GM18526 (cell line): ENCODE measurements around the gene ANXA2R.

ENCODE experiments used
- POLR2A ChIP-seq: IDR thresholded peaks from 3 replicates; pipeline ENCODE4 v1.6.1; 2011; ENCODE audit not compliant: insufficient read length; ENCODE audit errors: extremely low read depth

ANXA2R gene

DNA sequence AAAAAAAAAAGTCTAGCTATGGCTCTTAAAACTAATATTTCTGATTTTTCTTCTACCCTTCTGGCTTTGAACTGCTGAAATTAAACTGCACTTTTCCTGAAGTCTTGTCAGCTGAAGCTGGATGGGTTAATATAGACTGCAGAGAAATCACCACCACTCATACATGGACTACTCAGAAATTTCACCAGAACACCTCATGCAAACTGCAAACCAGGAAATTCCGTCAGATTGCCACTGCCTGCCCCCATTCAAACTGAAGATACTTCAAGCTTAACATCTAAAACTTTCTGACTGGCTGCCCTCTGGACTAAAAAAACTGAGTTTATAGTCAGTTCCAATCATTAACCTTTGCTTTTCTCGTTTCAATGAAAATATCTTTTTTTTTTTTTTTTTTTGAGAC is 11.6 kb upstream of the ANXA2R start:
- TF ChIP-seq POLR2A = no peak

DNA sequence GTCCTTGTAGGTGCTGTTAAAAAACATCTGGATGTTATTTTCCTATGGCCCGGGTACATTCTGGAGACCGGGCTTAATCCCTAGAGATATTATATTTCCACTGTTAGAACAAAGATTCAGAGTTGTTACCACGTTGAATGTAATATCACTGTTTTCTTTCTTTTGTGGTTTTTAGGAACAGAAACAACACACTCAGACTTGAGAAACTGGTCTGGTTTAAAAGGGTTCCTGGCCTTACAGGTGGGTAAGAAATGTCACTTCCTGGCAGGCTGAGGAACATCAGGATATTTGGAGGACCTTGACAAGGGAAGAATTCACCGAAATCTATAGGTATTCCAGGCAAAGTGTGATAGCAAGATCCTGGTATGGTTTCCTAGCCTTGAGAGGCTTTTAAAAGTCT is 10.3 kb upstream of the ANXA2R start:
- no peak for TF ChIP-seq POLR2A

DNA sequence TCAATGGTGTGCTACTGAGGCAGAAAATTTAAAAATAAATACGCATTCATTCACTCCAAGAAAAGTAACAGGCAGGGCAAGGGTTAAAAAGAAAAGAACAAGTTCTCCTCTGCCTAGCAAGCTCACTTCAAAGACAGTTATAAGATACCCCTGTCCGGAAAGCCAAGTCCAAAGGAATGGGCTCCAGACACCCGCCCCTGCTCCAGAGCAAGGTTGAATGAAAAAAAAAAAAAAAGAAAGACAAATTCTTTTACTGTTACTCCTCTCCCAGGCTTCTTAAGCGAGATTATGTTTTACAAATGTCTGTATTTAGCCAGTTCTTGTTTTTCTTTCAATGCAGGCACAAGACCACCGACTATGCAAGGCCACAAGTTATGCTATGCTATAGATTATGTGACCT is 9.1 kb upstream of the ANXA2R start:
- TF ChIP-seq POLR2A = no peak

DNA sequence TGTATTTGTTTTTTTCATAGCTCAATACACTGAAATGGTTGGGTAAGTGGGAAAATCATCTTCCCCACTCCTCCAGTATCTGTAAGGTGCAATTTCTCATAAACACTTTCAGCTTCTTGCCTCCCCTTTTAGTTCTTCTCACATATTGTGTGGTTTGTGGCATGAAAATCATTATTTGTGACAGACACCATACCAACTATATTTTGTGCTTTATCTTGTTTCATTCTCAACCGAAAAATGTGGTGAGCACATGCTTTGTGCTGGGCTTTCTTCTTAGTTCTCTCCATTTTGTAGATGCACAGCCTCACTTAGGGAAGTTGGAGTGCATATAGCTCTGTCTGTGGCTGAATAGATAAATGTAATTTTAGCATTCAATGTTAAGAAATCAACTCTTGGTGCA is 6.4 kb upstream of the ANXA2R start:
- TF ChIP-seq POLR2A = no peak

DNA sequence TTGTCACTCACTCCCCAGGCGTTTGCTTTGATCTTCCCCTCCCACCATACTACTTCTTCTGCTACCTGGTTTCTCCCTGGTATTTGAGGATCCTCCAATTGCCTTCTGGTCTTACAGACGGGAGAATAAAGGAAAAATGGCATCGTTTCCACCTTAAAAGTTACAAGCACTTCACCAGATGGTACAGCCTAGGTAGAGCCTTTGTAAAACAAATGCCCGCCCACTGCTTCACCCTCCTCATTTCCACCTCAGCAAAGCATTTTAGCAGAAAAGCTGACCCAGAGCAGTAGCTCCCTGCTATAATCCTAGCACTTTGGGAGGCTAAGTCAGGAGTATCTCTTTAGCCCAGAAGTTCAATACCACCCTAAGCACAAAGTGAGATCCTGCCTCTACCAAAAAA is 5.1 kb upstream of the ANXA2R start:
- TF ChIP-seq POLR2A = no peak

DNA sequence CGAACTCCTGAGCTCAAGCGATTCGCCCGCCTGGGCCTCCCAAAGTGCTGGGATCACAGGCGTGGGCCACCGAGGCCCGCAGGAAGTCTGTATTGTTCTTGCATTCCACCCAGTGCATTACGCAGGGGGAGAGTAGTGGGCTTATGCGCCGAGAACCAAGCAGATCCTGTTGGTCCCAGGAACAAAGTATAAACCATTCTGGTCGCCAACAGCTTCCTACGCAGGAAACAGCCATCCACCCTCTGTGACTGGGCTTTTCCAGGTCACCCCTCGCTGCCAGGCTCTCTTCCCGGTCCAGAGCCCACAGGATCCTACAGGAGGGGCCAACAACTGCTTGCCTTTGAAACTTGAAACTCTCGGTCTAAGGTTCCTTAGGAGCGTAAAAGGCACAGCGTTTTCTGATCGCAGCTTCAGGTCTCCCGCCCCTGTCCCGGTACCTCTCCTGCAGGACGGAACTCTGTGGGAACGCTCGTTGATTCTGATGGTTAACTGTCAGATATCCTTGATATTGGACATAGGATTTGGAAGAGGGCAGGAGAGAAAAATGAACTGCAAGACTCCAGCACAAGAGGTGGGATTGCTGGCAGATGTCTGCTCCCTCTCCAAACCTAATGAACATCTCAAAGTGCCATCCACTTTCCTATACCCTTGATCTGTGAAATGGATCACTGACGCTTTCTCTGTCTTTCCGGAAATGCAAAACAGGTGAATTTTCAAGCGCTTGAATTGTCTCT is 4.2 kb upstream of the ANXA2R start:
- no peak for TF ChIP-seq POLR2A

DNA sequence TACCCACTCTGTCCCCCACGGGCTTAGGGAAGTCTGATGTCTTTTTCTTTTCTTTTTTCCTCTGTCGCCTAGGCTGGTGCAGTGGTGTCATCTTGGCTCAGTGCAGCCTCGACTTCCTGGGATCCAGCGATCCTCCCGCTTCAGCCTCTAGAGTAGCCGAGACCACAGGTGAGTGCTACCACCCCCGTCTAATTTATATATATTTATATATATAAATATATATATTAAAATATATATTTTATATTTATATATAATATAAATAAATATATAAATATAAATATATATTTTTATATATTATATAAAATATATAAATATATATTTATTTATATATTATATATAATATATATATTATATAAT is 3.3 kb upstream of the ANXA2R start:
- TF ChIP-seq POLR2A = no peak

DNA sequence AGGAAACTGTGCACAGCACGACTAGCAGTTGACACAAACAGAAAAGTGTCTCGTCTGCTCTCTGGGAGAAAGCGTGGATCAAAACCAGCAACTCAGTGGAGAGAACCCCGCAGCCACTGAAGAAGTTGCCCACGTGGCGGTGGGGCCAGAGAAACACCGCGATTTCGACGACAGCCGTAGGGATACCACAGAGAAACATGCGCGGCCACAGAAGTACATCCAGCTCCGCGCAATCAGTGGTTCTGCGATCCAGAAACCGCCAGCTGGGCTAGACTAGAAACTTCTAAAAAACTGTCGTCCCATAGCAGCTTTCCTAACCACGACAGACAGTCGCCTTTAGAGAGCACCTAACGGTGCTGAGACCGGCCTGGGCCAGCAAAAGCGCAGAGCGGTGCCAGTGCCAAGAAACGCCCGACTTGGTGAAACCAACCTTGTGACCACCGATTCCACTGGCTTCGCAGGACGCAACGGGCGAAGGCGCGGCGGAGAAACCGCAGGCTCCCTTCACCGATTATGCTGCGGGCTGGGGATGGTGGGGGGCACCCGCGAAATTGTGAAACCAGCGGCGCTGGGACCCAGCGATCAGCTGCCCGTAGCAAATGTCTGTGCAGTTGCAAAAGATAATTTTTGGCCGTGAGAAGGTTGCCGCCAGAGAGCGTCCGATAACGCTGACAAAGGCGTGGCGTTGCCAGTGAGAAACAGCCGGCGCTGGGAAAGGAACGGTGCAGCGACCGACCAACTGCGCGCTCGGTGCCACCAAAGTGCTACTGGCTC is 2.7 kb upstream of the ANXA2R start:
- no peak for TF ChIP-seq POLR2A

DNA sequence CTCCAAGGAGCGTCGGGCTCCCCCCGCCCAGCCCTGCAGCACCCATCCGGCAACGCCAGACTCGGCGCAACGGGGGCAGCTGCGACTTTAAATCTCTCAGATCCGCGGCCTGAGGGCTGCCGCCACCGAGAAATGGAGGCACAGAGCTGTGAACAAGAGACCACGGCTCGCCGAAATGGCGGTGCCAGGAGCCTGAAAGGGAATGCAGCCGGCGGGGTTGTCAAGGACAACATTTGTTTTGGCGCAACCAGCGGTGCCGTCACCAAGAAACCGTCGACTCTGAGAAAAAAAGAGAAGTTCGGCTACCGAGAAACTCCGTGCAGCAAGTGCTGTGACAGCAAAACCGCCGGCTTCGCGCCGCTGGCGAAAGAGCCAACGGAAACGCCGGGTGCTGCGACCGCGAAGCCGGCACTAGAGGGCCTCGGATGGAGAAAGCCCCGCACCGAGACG is 2.1 kb upstream of the ANXA2R start:
- peak; percentile 25 for TF ChIP-seq POLR2A

DNA sequence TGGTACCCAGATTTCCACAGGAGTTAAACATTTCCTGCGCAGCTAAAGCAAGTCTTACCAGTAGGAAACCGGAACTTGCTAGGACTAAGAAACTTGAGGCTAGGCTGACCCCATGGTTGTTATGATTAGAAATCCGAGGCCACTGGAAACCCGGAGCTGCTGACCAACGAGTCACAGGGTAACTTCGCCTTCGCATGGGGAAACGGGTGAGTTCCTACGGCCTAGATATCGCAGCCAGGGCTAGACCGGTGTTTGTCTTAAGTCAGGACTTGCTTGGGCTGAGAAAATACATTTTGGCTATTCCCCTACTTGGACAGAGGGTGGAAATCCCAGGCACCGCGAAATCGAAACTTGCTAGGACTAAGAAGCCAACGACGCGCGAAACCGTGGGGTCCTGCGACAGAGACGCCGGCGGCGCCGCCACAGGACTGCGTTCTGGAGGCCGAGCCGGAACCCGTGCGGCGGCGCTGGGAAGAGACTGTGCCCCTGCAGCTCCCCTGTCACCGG is 1.6 kb upstream of the ANXA2R start:
- TF ChIP-seq POLR2A = peak; percentile 33

DNA sequence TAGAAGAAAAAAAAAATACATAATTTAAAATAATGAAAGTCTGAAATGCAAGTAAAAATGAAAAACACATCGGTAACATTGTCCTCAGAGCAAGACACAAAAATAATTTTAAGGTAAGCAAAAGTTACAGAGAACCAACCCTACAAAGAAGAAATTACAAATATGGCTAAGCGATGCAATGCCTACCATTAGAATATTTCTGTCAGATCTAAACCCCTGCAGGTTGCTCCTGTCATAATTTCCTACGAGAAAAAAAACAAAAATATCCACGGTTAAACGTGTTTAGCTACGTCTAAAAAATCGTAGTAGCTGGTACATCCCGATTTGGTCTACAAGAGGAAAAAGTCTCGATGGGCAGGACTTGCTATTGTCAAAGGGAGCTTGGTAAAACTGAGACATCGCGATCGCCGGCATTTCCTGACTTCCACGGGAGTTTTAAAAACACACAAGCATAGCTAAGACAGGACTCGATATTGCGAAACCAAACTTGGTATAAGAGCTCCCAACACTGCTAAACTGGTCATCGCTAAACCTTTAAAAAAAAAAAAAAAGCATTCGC is 1.1 kb upstream of the ANXA2R start:
- no peak for TF ChIP-seq POLR2A

DNA sequence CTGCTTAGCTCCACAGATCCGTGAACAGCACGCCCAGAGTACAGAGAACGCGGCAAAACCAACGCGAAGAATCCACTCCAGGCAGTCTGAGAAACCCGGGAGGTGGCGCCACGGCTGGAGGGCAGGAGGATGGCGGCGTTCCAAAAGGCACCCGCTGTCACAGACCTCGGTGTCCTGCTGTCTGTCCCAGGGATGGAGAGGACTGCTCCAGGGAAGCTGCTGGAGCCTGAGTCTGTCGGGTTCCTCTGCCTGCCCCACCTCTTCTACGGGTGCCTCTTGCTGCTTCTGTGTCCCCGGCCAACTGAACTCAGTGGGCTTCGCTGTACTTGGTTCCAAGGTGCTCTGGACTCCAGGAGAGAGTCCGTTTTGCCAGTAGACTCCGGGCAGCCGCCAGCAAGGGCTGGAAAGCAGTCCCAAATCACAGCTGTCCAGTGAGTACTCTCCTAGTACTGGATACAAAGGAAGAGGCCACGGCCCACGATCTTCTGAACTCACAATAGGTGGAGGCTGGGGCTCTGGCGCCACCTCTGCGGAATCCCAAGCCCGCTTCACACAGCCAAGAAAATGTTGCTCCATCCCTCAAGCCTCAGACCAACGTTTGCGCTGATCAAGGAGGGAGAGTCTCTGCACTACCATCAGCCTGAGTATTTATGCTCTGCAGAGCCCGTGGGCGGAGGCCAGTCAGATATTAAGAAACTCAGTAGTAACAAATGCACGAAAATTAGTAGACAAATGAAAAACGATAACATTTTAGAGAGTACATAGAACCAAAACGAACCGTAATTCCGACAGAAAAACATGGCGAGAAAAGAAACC is 440 bp downstream of the ANXA2R start:
- TF ChIP-seq POLR2A = peak; percentile 16

DNA sequence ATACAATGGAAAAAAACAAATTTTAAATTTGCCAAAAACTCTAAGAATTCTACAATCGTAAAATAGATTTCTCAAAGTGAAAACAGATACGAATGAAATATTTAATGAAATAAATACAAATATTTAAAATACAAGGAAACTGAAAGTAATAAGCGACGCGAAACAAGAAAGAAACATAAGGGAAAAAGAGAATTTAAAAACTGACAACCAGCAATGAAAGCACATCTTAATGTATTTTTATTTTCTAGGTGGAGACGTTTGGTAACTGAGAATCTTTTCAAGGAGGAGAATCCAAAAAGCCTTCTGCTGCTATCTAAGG is 1.0 kb downstream of the ANXA2R start:
- no peak for TF ChIP-seq POLR2A

DNA sequence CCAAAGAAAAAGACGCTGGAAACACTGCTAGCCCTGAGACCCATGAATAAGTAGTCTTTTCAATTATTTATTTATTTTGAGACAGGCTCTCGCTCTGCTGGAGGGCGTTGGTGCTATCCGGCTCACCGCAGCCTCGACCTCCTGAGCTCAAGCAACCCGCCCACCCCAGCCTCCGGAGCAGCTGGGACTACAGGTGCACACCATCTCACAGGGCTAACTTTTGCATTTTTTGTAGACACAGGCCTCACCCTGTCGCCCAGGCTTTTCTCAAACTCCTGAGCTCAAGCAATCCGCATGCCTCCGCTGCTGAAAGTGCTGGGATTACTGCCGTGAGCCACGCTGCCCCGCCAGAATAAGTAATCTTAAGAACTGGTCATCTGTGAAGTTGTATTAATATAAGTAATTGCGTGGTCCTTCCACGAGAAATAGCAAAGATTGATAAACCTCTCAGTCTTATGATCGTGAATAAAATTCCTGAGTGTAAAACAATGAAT is 1.6 kb downstream of the ANXA2R start:
- TF ChIP-seq POLR2A = no peak
